Measurements from ENCODE around the gene ZDHHC11. TPM values are rescaled to one million over a fixed set of nuclear protein-coding genes. Genes with fewer than 3 reads are reported as not detected.
"Not testable (repeated sequence)": the region's sequence is repeated elsewhere in the genome, so short reads cannot be mapped to it uniquely, and the experiment has no call there.

ZDHHC11 gene
- total RNA-seq, 2 donors from 2014 or later = 10.8 to 16.2 TPM

DNA sequence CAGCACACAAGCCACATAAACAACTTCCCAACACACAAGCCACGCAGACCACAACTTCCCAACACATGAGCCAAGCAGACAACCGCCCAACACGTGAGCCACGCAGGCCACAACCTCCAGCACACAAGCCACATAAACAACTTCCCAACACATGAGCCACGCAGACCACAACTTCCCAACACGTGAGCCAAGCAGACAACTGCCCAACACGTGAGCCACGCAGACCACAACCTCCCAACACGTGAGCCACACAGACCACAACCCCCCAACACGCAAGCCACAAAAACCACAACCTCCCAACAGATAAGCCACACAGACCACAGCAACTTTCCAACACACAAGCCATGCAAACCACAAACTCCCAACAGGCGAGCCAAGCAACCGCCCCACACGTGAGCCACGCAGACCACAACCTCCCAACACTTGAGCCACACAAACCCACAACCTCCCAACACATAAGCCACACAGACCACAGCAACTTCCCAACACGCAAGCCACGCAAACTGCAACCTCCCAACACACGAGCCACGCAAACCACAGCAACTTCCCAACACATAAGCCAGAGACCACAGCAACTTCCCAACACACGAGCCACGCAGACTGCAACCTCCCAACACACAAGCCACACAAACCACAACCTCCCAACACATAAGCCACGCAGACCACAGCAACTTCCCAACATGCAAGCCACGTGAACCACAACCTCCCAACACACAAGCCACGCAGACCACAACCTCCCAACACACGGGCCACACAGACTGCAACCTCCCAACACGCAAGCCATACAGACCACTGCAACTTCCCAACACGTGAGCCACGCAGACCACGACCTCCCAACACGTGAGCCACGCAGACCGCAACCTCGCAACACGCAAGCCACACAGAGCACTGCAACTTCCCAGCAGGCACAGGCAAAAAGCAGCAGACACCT lies 31.7 kb upstream of the ZDHHC11 start:
- H3K4me3 ChIP-seq = no peak overlapping the region
- peaks cover 0 to 16% of the 10 kb centered on the region in 2 donors for H3K4me1 ChIP-seq
- no peaks in the 10 kb centered on the region for H3K27me3 ChIP-seq
- TF ChIP-seq CTCF (IDR thresholded peaks at IDR 0.05) = no peak
- H3K9me3 ChIP-seq = no peaks in the 10 kb centered on the region
- H3K27ac ChIP-seq = no peak overlapping the region
- DNase-seq (ENCODE audit: low spot score) = no peak
- peaks cover 75% of the 10 kb centered on the region for H3K36me3 ChIP-seq

- no peak for DNase-seq (ENCODE audit: low spot score)
- no peak overlapping the region for H3K4me3 ChIP-seq
- no peaks in the 10 kb centered on the region for H3K27me3 ChIP-seq
- H3K9me3 ChIP-seq = no peaks in the 10 kb centered on the region
- H3K27ac ChIP-seq = no peak overlapping the region
- peaks cover 0 to 16% of the 10 kb centered on the region in 2 donors for H3K4me1 ChIP-seq
- H3K36me3 ChIP-seq = peaks cover 75% of the 10 kb centered on the region
- TF ChIP-seq CTCF (IDR thresholded peaks at IDR 0.05) = no peak
Observed at GRCh38 chr5:881551-881935, 30.8 kb upstream of the ZDHHC11 start.

DNA sequence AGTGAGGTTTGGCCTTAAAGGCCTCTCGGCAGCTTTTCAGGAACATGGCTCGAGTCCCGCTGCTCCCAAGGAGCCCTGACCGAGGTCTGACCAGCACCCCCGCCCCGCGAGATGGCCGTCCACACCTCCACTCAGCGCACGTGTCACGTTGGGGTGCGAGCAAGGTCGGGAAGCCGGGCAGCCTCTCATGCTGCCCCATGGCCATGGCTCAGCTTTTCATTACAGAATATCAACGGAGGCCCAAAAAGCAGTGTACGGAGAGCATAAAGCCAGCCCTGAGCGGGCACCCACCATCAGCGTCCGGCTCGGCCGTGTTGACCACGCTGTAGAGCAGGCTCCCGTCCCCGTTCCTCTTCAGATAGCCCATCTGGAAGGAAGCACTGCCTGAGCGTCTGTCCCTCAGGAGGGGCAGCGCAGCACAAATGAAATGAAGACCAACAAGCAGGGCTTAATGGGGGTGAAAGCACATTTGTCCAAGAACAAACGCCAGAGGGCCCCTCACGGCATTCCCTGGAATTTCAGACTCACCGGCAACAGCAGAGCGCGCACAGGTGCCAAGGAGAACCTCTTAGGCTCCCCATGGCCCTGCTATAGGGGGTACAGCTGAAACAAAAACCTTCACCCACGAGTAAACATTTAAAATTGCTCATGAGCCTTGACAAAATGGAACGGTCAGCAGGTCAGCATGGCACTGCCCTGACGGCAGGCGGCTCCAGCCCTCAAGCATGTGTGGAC lies 30.2 kb upstream of the ZDHHC11 start:
- H3K27ac ChIP-seq = no peak overlapping the region
- no peaks in the 10 kb centered on the region for H3K27me3 ChIP-seq
- no peaks in the 10 kb centered on the region for H3K9me3 ChIP-seq
- H3K36me3 ChIP-seq = peaks cover 73% of the 10 kb centered on the region
- peaks cover 0 to 13% of the 10 kb centered on the region in 2 donors for H3K4me1 ChIP-seq
- DNase-seq (ENCODE audit: low spot score) = no peak
- no peak overlapping the region for H3K4me3 ChIP-seq
- no peak for TF ChIP-seq CTCF (IDR thresholded peaks at IDR 0.05)

DNA sequence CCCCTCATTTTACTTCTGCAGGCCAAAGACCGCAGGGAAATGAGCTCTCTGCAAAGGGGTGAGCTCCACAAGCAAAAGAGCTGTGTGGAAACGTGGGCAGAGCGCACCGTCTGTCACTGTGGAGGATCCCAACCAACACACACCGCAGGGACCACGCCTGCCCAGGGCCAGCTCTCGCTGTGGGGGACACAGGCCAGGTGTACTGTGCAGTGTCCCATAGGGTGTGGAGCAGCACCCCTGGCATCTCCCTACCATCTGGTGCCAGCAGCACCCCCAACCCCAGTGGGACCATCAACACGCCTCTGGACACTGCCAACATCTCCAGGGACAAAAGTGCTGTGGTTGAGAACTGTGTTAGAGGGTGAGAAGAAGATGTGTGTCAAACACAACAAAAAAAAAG lies 27.9 kb upstream of the ZDHHC11 start:
- not testable (repeated sequence) for H3K4me3 ChIP-seq; H3K4me1 ChIP-seq; DNase-seq (ENCODE audit: low spot score); H3K27me3 ChIP-seq; H3K27ac ChIP-seq; H3K9me3 ChIP-seq
- peaks cover 72% of the 10 kb centered on the region for H3K36me3 ChIP-seq

- Histone ChIP-seq H3K27me3 (no peaks in the 10 kb centered on the region), H3K4me1 (no peaks in the 10 kb centered on the region), H3K4me3 (no peak overlapping the region), H3K27ac (no peak overlapping the region), H3K36me3 (peaks cover 67% of the 10 kb centered on the region), H3K9me3 (no peaks in the 10 kb centered on the region)
- no peak for DNase-seq (ENCODE audit: low spot score)
- TF ChIP-seq CTCF (IDR thresholded peaks at IDR 0.05) = no peak
Observed at GRCh38 chr5:878125-878524, 27.3 kb upstream of the ZDHHC11 start.
